Mucosa of descending colon (tissue), 3 donors: ENCODE results near the gene PTPRD. TPM values are rescaled to one million over a fixed set of nuclear protein-coding genes. Genes with fewer than 3 reads are reported as not detected.
A peak's percentile ranks its signal among the peaks of the same experiment; 100 is the strongest.

ENCODE experiments used
- ATAC-seq: fragments of 200-7000 bp; cut with Tn5 transposase; one replicate; pipeline ENCODE4 v1.9.1; 2020; ENCODE audit warnings: mild to moderate bottlenecking, moderate library complexity
- DNase-seq, 3 donors: peaks; one replicate each; pipeline ENCODE4 v3.0.0-alpha.2; 2020
- H3K36me3 ChIP-seq: fragments of 200-600 bp; one replicate; pipeline ENCODE4 v1.8.0; 2021; ENCODE audit warnings: low read depth, mild to moderate bottlenecking
- H3K4me1 ChIP-seq: fragments of 200-600 bp; one replicate; pipeline ENCODE4 v1.8.0; 2021; ENCODE audit warnings: low read depth, mild to moderate bottlenecking
- H3K4me3 ChIP-seq: fragments of 200-600 bp; one replicate; pipeline ENCODE4 v1.8.0; 2021; ENCODE audit warnings: mild to moderate bottlenecking
- H3K9me3 ChIP-seq: fragments of 200-600 bp; one replicate; pipeline ENCODE4 v1.8.0; 2021; ENCODE audit warnings: mild to moderate bottlenecking
- intact Hi-C, 2 donors: fragments of 100-400 bp; cut with DNase I in 1 of 2; cut with micrococcal nuclease in 1 of 2; formaldehyde crosslinking; loops; one replicate each; pipeline versions ENCODE4 v1.11.0 to v1.11.1; 2022; cut with DNase I, micrococcal nuclease
- total RNA-seq, 3 donors: library from RNA; stranded (reverse); fragmentation: NEBNext Ultra II Directional in 2 of 3; extraction: Animal tissue kit (Norgen Biotek cat#: 25700) in 2 of 3; gene quantifications; one replicate each; pipeline versions ENCODE4 v1.2.1 to v1.2.4, GENCODE V29; 2021 to 2023
- TF ChIP-seq, protein P1 (sequence below): fragments of 200-600 bp; IDR thresholded peaks from one replicate; pipeline ENCODE4 v1.8.0; 2022; ENCODE audit warnings: antibody characterized with exemption, mild to moderate bottlenecking
- donor health status: DM: no; HTN: no; CAD: no; lungs with moderate emphysema.
- donor health status: DM: no; HTN: no; CAD: no.
- donor health status: DM: no; HTN: yes; CAD: no.

PTPRD gene
- total RNA-seq, 3 donors from 2014 or later = 52.7 to 128 (median 113) TPM

DNA sequence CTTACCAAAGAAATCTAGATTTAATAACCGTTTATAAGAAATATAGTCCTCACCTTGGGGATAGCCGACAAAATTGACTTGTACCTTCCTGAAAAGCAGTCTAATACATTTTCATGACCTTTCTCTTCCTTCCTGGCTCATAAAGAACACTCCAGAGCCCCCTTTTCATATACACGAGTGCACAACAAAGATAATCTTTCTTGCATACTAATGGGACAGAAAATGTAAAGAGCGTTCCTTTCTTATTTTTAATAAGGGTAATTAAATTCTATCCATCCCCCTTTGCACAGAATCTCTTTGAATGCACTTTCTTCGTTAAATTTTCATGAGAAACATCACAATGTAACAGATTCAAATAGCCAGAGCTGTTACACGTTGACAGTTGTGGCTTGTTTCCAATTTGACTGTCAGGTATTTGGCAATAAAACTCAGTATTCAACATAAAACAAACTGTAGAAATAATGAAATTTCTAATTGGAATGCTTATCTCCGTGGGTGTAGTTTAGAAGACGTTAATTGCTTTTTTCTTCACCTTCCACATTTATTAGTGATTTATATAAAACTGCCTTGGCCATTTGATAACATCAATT, 2080.9 kb downstream of the PTPRD start:
- no peaks in the 10 kb centered on the region for H3K36me3 ChIP-seq
- H3K9me3 ChIP-seq = no peaks in the 10 kb centered on the region
- no peak overlapping the region for H3K4me3 ChIP-seq
- ATAC-seq (no peak), DNase-seq (no peak)
- no peaks in the 10 kb centered on the region for H3K4me1 ChIP-seq
- intact Hi-C loops = no loop called here
- TF ChIP-seq, protein P1, sequence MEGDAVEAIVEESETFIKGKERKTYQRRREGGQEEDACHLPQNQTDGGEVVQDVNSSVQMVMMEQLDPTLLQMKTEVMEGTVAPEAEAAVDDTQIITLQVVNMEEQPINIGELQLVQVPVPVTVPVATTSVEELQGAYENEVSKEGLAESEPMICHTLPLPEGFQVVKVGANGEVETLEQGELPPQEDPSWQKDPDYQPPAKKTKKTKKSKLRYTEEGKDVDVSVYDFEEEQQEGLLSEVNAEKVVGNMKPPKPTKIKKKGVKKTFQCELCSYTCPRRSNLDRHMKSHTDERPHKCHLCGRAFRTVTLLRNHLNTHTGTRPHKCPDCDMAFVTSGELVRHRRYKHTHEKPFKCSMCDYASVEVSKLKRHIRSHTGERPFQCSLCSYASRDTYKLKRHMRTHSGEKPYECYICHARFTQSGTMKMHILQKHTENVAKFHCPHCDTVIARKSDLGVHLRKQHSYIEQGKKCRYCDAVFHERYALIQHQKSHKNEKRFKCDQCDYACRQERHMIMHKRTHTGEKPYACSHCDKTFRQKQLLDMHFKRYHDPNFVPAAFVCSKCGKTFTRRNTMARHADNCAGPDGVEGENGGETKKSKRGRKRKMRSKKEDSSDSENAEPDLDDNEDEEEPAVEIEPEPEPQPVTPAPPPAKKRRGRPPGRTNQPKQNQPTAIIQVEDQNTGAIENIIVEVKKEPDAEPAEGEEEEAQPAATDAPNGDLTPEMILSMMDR = no peak

DNA sequence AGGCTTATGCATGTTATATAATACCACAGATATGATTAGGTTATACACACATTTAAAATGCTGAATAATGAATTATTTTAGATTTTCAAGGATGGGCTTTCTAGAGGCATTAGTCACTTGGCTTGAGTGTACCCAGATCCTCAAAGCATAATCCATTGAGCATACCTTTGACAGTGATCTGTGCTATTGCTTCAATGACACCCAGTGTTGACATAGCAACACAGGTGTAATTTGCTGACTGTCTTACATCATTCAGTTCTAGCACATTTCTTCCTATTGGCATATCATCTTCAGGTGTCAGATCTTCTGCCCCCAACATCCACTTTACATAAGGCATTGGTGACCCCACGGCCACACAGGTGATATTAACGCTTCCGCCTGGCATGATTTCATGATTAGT, 2091.7 kb downstream of the PTPRD start:
- no peak overlapping the region for H3K4me3 ChIP-seq
- DNase-seq (no peak), ATAC-seq (peak; percentile 26)
- no peaks in the 10 kb centered on the region for H3K9me3 ChIP-seq
- H3K36me3 ChIP-seq = no peaks in the 10 kb centered on the region
- TF ChIP-seq, protein P1 = no peak
- no peaks in the 10 kb centered on the region for H3K4me1 ChIP-seq
- intact Hi-C loops = no loop called here

DNA sequence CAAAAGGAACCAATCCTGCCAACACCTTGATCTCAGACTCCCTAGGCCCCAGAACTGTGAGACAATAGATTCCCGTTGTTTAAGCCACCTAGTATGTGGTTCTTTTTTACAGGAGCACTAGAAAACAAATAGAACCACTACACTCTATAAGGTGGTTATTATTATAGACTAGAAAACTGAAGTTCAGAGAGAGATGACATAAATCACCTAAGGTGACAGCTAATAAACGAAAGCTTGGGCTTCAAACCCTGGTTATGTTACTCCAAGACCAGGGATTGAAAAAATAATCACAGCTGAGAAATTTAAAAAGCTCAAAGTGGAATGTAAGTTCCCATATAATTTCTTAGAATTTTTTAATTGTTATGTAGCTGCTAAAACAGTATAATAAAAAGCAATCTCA, 2097.1 kb downstream of the PTPRD start:
- TF ChIP-seq, protein P1 = no peak
- no peak for ATAC-seq
- Histone ChIP-seq H3K9me3 (no peaks in the 10 kb centered on the region), H3K4me1 (no peaks in the 10 kb centered on the region), H3K36me3 (no peaks in the 10 kb centered on the region), H3K4me3 (no peak overlapping the region)
- intact Hi-C loops = no loop called here
- no peak for DNase-seq

DNA sequence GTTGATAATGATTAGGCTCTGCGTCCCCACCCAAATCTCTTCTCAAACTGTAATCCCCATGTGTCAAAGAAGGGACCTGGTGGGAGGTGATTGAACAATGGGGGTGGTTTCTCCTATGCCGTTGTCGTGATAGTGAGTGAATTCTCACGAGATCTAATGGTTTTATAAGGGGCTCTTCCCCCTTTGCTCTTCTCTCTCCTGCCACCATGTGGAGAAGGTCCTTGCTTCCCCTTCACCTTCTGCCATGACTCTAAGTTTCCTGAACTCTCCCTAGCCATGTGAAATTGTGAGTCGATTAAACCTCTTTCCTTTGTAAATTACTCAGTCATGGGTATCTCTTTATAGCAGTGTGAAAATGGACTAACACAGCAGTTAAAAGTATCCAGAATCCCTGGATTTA, 2098.0 kb downstream of the PTPRD start:
- Histone ChIP-seq H3K36me3 (no peaks in the 10 kb centered on the region), H3K4me3 (no peak overlapping the region), H3K9me3 (no peaks in the 10 kb centered on the region), H3K4me1 (no peaks in the 10 kb centered on the region)
- no peak for DNase-seq
- no peak for ATAC-seq
- TF ChIP-seq, protein P1 = no peak
- intact Hi-C loops = no loop called here

DNA sequence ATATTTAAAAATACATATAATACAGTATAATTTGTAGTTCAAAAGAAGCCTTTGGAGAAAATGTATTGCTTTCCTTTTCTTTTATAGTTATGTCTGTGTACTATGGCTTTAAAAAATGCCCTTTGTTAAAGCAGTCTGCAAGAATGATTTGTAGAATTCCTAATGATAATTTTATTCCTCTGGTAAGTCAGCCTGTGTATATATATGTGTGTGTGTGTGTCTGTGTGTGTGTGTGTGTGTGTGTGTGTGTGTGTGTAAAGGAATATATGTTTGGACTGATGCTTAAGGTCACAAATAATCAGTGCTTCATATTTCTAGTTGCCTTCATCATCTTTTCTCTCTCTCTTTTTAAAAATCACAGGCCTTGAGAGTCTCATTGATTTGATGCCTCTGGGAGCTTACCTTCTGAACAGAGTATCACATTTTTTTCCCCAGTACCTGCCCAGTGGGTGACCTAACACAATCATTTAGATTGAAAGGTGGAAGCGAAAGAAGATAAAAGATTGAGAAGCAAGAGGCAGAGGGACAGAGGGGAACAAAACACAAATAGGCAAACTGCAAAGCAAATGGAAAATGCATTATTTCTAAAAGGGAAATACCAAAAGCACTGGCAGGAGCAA, 2104.0 kb downstream of the PTPRD start:
- TF ChIP-seq, protein P1 = no peak
- H3K36me3 ChIP-seq = no peaks in the 10 kb centered on the region
- intact Hi-C loops = no loop called here
- ATAC-seq (no peak), DNase-seq (no peak)
- no peaks in the 10 kb centered on the region for H3K4me1 ChIP-seq
- H3K9me3 ChIP-seq = no peaks in the 10 kb centered on the region
- H3K4me3 ChIP-seq = no peak overlapping the region
